SKM-1 (cell line): ENCODE results near the gene RER1.

Experiments
- DNase-seq: peaks from one replicate; lab custom pipeline; 2025; ENCODE audit not compliant: unreplicated experiment; lab: John Stamatoyannopoulos, UW

Gene RER1

DNA sequence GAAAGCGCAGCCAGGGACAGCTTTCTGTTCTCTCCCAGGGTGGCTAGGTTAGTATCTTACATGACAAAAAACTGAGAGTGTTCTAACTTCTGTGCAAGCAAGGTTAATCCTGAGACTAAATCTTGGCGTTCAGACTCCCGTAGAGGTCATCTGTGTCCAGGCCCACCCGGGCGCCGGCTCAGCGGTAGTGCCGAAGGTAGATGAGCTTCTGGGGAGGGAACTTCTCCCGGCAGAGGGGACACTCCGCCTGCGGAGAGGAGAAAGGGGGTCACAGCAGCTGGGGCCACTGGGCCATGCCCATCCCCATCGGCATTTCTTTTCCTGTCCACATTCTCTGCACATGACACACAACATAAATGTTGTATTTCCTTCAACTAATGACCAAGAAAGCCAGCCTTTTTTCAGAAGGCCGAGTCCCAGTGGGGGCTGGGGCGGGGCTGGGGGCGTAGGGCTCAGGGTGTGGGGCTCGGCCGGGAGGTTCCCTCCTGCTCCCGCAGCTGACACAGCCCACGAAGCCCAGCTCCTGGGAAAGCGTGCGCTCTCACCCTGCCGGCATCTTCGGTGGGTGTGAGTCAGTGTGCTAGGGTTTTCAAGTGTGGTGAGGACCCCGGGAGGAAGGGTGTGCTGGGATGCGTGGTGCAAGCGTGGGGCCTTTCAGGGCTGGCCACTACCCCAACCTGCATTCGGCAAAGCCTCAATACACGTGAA lies 14.1 kb downstream of the RER1 start:
- no peak for DNase-seq

DNA sequence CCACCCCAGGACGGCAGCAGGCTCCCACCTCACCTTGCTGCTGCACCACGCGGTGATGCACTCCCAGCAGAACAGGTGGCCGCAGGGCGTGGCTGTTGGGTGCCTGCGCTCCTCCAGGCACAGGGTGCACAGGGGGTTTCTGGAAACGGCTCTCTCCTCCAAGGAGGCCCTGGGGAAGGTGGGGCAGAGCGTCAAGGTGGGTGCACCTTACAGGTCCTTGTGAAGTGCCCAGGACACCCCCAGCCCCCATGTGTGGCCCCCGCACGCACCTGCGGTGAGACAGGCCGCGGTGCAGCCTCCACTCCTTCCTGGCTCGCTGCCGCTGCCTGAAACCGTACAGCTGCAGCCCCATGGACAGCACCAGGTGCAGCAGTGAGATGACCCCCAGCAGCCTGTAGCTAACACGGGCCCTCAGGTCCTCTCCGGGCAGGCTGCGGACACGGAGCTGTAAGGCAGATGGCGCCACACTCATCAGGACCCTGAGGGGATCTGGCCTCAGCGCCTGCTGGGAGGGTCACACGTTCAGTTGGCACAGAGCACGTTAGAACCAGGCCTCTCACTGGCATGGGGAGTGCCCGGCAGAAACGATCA lies 14.9 kb downstream of the RER1 start:
- no peak for DNase-seq

DNA sequence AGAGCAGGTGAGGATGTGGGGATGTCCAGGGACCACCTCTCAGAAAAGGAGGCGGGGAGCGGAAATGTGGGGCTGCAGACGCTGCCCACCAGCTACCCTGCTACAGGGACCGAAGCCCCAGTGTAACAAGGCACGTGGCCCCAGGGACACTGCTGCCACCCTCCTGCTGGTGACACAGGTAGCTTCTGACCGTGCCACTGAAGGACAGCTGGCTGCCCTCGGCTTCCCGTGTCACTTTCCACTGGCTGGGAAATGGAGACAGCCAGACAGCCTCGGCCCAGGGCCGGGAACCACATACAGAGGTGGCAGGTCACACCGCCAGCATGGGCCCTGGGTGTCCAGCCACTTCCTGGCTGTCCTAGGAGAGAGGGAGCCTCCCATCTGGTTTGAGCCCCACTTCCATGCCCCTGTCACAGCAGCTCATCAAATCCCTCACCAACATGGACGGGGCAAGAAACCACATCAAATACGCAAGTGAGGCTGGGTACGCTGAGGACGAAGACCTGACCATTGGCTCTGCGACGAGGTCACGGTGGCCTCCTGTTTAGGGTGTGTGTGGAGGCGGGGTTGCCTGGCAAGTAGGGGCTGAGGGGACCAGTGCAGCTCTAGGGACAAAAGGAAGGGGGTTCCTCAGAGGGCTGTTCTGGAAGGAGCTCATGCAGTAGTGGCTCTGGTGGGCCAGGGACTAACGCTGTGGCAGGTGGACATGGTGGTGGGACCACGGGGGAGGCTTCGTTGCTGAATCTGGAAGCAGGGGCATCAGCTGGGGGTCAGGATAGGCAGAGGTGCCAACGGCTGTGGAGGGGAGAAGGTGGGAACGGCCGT lies 15.7 kb downstream of the RER1 start:
- DNase-seq: no peak

DNA sequence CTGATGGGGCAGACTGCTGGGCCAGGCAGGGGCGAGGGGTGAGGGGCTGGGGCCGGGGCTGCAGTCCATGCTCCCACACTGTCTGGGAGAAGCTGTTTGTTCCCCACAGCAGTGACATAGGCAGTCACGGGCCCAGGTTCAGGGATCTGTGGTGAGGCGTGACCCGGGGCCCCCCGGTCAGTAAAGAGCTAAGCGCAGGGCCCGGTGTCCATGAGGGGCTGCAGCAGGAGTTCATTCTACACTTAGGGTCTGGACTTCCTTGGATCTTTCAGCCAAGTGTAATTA lies 16.3 kb downstream of the RER1 start:
- no peak for DNase-seq

DNA sequence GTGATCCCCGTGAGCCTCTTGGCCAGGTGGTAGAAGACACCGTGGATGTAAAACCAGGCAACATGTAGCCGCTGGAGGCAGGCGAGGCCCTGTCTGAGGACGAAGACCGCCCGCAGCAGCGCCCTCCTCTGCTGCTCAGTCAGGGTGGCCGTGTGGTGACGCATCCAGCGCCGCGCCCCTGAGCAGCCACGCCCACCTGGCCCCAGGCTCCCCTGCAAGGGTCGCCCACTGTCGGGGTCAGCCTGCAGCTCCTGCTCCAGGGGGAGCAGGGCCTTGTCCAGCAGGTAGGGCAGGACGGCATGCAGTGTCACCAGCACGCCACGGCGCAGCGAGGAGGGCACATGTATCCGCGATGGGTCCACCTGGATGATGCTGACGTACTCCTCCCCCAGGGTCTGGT lies 16.8 kb downstream of the RER1 start:
- DNase-seq: no peak

DNA sequence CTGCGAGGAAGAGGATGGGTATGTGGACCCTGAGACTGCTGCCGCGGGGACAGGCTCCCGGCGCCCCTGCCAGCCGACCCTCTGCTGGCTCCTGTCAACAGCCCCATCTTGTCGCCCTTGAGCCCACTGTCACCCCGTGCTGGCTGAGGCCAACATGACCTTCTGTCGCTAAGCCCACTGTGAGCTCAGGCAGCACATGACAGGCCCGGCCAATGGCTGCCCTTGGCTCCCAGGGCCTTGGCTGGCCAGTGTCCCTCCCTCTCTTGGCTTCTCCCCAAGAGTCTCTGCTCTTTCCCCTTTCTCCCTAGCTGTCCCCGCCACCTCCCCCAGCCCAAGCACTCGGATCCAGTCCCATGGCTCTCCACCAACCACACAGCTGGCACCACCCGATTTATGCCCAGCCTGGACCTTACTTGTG lies 17.2 kb downstream of the RER1 start:
- no peak for DNase-seq

DNA sequence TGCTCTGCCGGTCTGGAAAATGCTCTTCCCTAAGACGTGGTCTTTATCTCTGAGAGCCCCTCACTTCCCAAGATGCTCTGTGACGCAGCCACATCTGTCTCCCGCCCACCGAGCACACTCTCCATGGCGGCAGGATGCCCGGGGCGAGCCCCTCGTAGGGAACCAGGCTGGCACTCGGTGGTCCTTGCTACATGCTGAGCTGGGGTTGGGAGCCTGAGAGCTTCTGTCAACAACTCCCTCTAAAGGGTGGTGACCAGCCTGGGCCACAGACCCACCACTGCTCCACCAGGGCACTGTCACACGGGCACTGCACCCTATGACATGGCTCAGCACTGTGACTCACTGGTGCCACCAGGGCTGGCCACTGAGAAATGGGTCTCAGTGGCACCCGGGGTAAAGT lies 18.1 kb downstream of the RER1 start:
- no peak for DNase-seq

DNA sequence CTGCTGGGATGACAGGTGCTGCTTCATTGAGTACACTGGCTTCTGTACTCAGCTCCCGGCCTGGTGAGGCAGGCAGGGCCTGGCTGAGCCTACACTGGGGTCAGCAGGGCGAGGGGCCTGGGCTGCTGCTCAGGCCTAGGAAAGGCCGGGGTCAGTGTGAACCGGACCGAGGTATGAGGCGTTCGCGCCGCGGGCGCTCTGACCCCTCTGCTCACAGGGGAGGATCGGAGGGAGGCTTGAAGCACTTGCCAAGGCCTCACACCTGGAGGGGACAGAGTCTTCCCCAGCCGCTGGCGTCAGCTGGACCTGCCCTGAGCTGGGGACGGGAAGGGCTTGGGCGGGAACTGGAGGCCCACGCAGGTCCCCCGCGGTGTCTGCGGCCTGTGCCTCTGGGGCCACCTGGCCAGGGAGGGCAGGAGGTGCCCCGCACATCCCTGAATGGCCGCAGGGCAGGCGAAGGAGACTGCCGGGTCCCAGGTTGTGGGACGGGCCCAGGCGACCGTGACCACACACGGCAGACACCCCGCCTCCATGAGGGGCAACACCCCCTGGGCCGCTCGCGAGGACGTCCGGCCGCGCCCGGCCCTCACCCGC lies 20.3 kb downstream of the RER1 start:
- DNase-seq: no peak

DNA sequence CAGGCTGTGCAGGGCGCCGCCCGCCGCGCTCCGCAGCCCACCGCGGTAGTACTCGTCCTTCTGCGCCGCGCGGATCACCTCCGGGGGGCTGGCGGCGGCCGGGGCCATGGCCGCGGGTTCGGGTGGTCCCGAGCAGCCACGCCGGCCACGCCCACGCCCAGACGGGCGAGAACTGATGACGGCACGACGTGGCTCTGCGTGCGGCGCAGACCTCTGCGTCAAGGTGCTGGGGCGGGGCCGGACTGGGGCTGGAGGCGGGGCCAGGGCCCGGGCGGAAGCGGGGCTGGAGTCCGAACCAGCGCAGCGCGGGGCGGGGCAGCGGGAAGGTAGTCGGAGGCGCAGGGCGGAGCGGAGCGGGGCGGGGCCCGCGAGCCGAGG lies 20.7 kb downstream of the RER1 start, which contains the start of gene PEX10:
Gene PEX10, minus strand, starts transcription at position 170 of the 378 bp plus-strand sequence. Its CDS starts 62 bp downstream, at position 108.
- DNase-seq: peak; percentile 83

DNA sequence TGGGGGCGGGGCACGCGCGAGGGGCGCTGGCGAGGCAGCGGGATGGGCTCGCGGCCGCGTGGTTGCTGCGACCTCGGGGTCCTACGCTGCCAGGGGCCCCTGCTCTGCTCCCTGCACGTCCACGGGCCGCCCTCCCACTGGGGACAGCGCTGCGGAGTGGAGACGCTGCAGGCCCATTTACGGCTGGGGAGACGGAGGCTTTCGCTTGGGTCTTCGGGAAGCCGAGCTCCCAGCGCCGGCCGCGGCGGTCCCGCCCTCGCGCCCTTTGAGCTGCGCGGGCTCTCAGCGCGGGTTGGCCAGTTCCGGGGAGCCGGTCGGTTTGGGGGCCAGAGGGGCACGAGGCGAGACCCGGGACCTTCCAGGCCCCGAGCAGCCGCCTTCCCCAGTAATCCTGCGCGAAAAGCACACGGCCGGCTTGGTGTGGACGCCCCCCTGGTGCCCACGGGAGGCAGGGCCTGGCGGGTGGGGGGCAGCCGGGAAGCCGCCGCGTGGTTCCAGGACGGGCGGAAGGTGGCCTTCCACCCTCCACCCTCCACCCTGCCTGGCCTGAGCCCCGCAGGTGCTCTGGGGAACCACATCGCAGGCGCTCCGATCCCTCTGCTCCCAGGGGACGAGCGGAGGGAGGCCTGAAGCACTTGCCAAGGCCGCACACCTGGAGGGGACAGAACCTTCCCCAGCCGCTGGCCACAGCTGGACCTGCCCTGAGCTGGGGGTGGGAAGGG lies 21.3 kb downstream of the RER1 start:
- DNase-seq: no peak

DNA sequence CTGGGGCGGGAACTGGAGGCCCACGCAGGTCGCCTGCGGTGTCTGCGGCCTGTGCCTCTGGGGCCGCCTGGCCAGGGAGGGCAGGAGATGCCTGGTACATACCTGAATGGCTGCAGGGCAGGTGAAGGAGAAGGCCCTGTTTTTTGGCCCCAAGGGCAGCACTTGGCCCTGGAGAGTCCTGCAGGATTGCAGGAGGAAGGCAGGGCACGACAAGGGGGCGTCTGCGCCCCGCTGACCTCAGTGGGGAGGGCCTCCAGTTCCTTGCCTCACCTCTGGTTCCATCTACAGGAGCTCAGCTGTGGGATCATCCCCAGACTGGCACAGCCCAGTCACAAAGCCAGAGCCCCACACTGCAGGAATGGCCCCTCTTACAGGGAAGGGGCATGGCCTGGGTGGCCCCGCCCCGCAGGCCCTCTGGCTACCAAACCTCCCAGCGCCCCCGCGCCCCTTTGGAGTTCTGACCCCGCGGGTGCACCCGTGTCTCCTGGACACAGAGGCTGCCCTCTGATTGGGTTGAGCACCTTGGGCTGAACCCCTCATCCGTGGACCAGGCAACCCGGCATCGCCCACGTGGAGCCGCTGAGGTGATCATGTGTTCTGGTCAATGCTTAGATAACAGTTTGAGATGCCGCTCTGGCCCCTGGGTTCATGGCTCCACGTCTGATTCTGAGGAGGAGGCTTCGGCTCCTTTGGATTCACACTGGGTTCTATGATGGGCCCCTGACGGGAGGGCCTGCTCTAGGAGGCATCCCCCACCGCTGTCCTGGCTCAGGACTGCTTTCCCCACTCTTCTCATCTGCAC lies 22.1 kb downstream of the RER1 start:
- DNase-seq: no peak

DNA sequence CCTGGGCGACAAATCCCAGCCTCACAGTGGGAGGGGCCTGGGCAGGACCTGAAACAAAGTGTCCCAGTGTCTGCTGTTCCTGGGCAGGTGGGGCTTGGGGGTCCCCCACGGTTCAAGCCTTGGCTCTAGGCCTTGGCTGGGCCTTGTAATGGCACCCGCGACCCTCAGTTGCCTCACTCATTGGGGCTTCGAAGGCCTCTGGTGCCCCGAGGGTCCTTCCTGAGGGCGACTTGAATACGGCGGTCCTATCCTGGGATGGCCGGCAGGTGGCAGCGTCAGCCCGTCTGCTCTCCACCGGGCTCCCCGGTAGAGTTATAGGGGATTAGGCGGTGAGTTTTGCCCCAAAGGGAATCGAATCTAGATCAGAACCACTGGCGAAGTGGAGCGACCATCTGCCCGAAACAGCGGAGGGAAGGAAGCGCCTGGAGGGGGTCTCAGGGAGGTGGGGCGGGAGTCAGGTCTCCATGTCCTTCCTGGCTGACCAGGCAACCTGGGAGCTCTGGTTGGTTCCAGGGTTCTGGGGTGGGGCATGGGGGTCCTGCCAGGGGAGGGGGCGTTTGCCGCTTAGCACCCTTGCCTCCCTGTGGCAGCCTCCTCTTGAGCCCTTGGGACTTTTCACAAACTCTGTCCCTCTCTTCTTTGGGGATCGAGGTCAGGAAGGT lies 22.8 kb downstream of the RER1 start:
- peak; percentile 29 for DNase-seq

DNA sequence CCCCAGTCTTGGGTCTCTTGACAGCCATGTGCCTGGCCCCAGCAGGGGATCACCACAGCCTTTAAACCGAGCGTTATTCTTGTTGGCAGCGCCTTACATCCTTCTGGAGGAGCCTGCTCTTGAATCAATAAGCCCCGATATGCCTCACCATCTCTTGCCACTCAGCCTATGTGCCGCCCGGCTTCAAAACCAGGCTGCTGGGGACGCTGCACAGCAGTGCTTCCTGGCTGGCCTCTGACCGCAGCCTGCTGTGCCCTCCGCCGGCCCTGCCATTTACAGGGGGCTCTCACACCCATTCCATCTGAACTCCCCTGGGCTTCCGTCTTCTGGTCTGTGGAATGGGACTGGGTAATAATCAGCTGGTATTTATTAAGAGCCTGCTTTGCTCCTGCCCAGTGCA lies 23.7 kb downstream of the RER1 start:
- no peak for DNase-seq

DNA sequence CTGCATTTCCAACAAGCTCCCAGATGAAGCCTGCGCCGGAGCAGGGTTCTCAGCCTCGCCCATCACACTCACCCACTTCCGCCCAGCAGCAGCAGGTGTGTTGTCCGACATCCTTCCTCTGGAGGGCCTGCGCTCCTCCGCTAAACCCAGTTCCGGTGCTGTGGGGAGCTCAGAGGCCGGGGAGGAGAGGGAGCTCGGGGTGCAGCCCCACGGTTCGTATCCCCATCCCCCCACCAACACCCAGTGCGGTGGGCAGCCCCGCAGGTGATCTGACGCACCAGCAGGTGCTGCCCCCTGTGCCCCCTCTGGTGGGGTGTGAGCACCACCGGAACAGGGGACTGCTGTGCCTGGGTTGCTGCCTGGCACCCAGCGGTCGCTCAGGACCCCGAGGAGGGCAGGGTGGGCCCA lies 24.2 kb downstream of the RER1 start:
- no peak for DNase-seq

DNA sequence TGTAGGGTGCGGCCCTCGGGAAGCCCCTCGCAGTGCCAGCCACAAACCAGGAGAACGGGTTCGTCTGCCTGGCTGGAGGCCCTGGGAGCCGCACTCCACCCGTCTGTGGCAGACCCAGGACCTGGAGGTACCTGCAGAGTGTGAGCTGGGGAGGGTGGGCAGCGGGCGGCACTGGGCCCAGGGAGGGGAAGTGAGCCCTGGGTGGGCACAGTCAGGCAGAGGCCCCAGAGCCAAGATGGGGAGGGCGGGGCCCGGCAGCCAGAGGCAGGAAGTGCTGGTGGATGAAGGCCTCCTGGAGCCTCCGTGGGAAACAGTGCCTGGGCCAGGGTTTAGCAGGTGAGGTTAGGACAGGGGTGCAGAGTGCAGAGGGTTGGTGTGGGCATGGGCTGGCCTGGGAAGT lies 24.8 kb downstream of the RER1 start:
- DNase-seq: no peak

DNA sequence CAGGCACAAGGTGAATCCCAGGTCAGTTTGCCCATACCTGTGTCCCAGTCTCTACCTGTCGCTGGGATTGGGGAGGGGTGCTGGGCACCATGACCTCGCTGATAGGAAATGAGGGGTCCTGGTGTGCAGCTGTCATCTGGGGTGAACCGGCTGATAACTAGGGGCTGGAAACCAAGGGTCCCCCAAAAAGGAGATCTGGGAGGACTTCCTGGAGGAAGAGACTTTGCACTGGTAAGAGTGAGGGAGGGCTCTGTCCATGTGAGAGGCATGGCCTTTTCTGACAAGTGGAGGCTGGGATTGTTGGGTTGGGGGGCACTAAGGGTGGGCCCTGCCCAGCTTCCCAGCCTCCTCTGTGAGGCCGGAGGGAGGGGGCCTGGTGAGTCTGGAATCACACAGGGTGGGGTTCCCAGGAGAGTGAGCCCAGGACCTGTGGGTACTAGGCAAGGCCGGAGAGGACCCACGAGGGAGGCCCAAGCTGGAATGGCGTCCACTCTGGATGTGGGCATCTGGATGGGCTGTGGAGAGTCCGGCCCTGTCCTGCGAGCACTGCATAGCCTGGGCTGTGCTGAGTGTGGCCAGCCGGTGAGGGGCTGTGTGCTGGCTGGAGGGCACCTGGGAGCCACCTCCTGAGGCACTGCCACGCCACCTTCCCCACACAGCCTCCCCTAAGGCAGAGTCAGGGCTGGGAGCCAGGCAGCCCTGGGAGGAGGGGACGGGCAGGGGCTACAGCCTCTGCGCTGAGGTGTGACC lies 25.6 kb downstream of the RER1 start:
- no peak for DNase-seq

DNA sequence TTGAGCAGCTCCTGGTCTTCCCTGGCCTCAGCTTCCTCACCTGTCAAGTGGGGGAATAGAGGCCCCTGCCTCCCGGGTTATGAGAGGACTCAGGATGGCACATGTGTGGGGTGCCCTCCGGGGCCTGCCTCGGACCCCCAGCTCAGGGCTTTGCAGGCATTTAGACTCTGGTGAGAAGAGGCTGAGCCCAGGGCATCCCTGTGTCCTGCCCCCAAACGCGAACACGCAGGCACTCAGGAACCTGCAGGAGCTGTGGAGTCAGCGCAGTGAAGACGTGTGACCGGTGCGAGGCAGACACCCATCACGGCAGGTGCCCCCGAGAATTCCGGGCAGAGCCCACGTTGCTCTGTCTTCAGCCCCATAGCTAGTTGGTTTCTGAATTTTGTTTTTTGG lies 26.2 kb downstream of the RER1 start:
- no peak for DNase-seq

DNA sequence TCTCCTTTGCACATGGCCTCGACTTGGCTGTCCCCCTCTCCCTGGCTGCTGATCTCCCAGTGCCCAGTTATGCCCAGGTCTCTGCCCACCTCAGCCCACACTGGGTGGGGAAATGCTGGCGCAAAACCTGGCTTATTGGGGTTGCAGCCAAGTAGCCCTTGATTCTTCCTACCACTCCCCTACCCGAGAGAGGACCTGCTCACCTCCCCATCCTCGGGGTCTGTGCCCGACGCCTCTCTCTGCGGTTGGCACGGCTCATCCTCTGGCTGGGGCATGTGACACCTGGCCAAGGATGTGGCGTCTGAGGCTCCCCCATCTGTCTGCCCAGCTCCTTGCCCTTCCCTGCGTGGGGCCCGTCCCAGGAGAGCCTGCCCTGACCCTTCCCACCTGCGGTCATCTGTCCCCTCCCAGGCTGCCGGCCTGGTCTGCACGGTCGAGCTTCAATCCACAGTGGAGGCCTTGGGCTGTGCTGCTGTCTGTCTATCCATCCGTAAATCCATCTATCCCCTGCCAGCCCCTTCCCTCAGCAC lies 27.2 kb downstream of the RER1 start:
- no peak for DNase-seq

DNA sequence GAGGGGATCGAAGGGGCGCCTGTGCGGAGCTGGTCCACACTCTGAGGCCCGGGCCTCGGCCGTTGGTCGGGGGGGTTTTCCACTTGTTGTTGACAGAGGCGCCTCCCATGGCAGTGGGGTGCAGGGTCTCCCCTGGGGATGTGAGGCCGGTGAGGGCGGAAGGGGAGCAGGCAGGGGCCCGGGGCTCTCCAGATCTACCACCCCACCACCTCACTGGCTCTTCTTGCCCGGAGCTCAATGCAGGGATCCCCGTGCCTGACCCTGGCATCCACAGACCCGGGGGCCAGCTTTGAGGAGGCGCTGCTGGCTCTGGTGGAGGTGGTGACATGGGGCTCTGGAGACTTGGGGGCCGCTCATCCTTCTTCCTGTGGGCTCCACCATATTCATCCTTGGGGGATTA lies 27.8 kb downstream of the RER1 start:
- DNase-seq: no peak
